Measurements from ENCODE around the gene GPRIN1.
"Not testable (repeated sequence)": the region's sequence is repeated elsewhere in the genome, so short reads cannot be mapped to it uniquely, and the experiment has no call there.

Gene GPRIN1

DNA sequence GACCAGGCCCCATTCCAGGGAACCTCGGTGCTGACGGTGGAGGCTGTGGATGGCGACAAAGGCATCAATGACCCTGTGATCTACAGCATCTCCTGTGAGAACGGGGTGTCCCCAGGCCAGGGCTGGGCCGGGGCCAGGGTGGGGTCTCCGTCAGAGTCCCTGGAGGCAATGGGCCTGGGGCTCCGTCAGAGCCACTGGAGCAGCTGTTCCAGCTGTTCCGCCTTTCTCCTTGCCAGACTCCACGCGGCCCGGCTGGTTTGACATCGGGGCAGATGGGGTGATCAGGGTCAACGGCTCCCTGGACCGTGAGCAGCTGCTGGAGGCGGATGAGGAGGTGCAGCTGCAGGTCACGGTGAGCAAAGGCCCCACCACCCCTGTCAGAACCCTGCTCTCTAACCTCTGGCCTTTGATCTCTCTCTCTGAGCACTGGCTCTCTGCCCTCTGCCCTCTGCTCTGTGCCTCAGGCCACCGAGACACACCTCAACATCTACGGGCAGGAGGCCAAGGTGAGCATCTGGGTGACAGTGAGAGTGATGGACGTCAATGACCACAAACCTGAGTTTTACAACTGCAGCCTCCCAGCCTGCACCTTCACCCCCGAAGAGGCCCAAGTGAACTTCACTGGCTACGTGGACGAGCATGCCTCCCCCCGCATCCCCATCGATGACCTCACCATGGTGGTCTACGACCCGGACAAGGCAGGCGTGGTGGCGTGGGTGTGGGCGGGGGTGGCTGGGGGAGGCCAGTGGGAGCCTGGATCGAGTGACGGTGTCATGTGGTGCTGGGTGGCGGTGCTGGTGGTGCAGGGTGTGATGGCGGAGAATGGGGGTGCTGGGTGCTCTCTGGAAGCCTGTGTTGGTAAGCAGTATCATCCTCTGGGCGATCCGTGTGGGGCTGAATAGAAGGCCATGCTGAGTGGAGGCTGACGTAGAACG lies 34.2 kb downstream of the GPRIN1 start:
- no peak for DNase-seq (ENCODE audit: low read depth in 1 of 2, low spot score in 1 of 2)

DNA sequence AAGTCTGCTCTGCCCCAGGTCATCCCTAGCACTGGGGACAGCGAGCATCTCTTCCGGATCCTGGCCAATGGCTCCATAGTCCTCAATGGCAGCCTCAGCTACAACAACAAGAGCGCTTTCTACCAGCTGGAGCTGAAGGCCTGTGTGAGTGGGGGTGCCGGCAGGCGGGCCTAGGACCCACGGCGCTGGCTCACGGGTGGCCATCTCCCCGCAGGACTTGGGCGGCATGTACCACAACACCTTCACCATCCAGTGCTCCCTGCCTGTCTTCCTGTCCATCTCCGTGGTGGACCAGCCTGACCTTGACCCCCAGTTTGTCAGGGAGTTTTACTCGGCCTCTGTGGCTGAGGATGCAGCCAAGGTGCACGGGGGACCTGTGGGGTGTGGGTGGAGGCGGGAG lies 34.9 kb downstream of the GPRIN1 start:
- no peak for DNase-seq (ENCODE audit: low read depth in 1 of 2, low spot score in 1 of 2)

- DNase-seq (ENCODE audit: low read depth in 1 of 2, low spot score in 1 of 2) = no peak
Observed at GRCh38 chr5:176574297-176574591, 35.7 kb downstream of the GPRIN1 start.

DNA sequence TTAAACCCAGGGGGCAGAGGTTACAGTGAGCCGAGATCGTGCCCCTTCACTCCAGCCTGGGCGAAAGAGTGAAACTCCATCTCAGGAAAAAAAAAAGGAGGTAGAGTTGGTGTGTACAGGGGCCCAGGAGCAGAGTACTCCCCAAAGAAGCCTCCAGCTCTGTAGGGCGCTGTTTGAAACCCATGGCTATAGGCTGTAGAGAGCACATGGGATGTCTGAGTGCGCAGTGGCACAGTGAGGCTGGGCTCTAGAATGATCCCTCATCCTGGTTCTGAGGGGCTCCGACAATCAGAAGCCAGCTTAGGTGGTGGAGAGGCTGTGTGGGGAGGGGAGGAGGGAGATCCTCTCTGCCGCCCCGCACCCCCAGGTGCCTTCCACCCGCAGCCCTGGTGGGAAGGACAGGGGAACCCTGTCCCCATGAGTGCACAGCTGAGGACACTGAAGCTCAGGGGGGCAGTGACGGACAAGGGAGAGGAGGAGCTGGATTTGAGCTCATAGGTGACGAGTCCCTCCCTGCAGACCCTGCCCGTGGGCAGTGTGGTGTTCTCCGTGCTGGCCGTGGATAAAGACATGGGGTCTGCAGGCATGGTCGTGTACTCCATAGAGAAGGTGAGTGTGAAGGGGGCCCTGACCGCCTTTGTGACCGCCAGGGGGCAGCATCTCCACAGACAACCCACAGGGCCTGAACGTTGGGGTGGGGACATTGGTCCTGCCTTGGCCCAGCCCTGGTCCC lies 36.2 kb downstream of the GPRIN1 start:
- peak; percentile 59 to 70 for DNase-seq (ENCODE audit: low read depth in 1 of 2, low spot score in 1 of 2)

- DNase-seq (ENCODE audit: low read depth in 1 of 2, low spot score in 1 of 2) = no peak
Observed at GRCh38 chr5:176570044-176570443, 39.9 kb downstream of the GPRIN1 start.

DNA sequence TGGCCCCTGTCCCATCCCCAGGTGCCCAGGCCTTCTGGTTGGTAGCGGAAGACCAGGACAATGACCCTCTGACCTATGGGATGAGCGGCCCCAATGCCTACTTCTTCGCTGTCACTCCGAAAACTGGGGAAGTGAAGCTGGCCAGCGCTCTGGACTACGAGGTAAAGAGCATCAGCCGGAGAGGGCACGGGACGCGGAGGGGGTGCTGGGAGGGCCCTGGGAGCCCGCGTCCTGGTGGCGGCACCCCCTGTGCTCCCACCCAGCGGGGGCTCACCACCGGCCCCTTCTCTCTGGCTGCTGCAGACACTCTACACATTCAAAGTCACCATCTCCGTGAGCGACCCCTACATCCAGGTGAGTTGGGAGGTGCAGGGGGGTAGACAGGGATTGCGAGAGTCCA lies 41.3 kb downstream of the GPRIN1 start:
- DNase-seq (ENCODE audit: low read depth in 1 of 2, low spot score in 1 of 2) = no peak

- no peak for DNase-seq (ENCODE audit: low read depth in 1 of 2, low spot score in 1 of 2)
Observed at GRCh38 chr5:176565760-176566288, 44.1 kb downstream of the GPRIN1 start.

DNA sequence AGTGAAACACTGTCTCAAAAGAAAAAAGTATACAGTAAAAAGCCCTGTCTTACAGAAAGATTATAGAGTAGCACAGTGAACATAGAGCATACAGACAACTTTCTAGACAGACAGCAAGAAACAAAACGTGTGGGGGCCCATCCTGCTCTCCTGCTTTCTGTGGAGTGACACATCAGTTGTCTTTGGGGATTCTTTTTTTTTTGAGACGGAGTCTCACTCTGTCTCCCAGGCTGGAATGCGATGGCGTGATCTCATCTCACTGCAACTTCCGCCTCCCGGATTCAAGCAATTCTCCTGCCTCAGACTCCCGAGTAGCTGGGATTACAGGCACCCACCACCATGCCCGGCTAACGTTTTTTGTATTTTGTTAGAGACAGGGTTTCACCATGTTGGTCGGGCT lies 46.0 kb downstream of the GPRIN1 start:
- DNase-seq (ENCODE audit: low read depth in 1 of 2, low spot score in 1 of 2) = no peak

- DNase-seq (ENCODE audit: low read depth in 1 of 2, low spot score in 1 of 2) = no peak
Observed at GRCh38 chr5:176562189-176562588, 47.8 kb downstream of the GPRIN1 start.

- no peak for DNase-seq (ENCODE audit: low read depth in 1 of 2, low spot score in 1 of 2)
Observed at GRCh38 chr5:176561259-176561658, 48.7 kb downstream of the GPRIN1 start.

DNA sequence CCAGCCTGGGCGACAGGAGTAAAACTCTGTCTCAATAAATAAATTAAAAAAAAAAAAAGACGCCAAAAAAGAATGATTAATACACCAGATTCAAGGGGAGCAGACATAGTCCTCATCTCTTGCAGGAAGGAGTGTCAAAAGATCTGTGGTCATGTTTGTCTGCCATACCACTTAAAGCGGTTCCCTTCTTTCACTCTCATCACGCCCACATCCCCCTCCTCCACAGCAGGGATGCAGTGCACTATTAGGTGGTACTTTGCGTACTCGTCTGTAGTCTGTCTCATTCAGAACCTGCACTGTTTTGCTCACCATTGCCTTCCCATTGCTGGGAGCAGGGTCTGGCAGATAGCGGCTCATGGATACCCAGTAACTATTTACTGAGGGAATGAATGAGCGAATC lies 49.6 kb downstream of the GPRIN1 start:
- DNase-seq (ENCODE audit: low read depth in 1 of 2, low spot score in 1 of 2) = no peak

DNA sequence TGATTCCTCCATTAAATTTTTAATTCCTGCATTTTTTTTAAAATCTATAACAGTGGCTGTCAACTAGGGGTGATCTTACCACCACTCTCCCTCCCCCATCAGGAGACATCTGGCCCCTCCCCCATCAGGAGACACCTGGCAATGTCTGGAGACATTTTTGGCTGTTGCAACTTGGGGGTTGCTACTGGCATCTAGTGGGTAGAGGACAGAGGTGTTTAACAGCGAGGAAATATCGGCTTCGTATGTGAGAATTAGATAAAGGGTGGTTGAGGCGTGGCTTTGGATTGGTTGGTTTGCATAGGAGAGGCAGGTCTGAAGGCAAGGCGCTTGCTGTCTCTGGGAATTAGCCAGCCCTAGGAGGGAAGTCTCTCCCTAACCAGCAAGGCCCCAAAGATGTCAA lies 50.3 kb downstream of the GPRIN1 start:
- DNase-seq (ENCODE audit: low read depth in 1 of 2, low spot score in 1 of 2) = no peak

- no peak for DNase-seq (ENCODE audit: low read depth in 1 of 2, low spot score in 1 of 2)
Observed at GRCh38 chr5:176557846-176558245, 52.1 kb downstream of the GPRIN1 start.

DNA sequence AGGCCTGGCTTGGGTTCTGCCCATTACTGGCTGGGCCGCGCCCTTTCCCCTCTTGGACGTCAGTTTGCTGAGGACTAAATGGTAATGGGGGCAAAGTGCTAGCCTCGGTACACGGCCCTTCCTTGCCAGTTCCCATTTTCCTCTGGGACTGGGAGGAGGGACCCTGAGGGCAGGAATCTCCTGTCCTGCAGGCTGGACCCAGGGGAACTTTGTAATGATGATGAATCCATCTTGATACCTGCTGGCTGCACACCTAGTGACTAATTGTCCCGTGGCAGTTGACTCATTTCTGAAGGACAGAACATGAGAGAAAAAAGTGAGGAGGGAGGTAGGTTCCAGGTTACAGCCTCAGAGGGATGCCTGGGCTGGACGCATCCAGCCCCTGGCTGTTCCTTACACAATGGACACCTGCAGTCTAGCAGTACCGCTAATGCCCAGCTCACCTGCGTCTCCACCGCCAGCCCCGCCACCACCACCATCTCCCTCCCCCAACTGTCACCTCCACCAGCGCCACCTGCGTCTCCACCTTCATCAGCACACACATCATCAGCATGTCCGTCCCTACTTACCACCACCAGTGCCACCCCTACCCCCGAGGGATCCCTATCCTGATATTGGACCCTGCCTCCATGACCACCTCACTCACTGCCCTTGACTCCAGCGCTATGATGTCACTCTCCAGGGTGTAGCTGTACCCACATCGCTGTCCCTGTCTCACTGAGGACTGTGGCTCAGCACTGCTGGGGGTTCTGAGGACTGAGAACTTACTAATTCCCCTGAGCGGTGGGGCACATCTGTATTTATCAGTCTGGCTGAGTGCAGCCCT lies 56.5 kb downstream of the GPRIN1 start:
- DNase-seq (ENCODE audit: low read depth in 1 of 2, low spot score in 1 of 2) = no peak

DNA sequence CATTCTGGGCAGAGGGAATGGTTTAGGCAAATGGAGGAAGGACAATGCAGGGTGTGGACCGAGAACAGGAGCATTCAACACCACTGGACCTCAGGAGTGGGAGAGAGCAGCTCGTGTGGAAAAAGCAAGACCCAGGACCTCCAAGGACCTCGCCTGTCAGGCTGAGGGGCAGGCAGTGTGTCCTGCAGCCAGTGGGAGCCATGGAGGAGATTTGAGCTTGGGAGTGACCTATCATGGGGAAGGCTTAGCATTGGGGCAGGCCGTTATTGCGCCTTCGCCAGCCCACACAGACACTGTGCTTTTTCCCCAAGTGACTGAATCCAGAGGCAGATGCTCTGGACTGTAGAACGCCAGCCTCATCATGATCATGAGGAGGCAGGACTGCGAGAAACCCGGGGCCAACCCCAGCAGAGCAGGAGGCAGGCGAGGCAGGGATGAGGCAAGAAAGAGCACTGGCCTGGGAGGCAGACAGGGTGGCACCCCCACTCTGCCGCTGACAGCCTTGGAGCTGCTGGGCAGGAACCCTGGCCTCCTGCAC lies 57.6 kb downstream of the GPRIN1 start:
- DNase-seq (ENCODE audit: low read depth in 1 of 2, low spot score in 1 of 2) = no peak

DNA sequence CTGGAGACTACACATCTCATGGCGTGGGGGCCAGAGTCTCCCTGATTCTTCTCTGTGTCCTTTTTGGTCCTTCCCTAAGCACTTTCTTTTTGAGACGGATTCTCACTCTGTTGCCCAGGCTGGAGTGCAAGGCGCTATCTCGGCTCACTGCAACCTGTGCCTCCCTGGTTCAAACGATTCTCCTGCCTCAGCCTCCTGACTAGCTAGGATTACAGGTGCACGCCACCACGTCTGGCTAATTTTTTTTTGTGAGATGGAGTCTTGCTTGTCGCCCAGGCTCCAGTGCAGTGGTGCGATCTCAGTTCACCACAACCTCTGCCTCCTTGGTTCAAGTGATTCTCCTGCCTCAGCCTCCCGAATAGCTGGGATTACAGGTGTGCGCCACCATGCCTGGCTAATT lies 59.0 kb downstream of the GPRIN1 start:
- not testable (repeated sequence) for DNase-seq (ENCODE audit: low read depth in 1 of 2, low spot score in 1 of 2)

GRCh38 chr5:176550275-176550831 lies 59.6 kb downstream of the GPRIN1 start:
- no peak for DNase-seq (ENCODE audit: low read depth in 1 of 2, low spot score in 1 of 2)

GRCh38 chr5:176549871-176550270 lies 60.1 kb downstream of the GPRIN1 start:
- no peak for DNase-seq (ENCODE audit: low read depth in 1 of 2, low spot score in 1 of 2)

DNA sequence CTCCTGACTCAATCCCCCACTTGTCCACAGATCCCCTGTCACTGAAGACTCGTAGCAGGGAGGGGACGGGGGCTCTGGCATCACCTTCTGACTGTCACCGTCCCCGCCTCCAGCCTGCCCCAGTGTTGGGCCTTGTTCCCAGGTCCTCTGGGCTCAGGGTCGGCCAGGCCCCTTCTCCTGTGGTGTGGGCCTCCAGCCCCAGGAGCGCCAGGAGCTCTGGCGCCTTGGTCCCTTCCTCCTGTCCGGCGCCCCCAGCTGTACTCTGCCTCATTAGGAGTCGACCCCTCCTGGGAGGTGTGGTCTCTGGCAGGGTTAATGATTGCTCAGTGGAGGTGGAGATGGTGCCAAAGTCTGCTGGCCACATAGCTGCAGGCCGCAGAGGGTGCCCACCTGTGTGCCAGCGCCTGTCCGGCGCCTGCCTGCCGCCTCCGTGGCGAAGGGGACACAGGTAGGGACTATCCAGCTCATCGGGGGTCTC lies 61.0 kb downstream of the GPRIN1 start, which contains the start of gene CDHR2:
Gene CDHR2, plus strand, starts transcription at position 376 of the 478 bp plus-strand sequence. CDS start 16,011 bp downstream, outside the sequence.
- no peak for DNase-seq (ENCODE audit: low read depth in 1 of 2, low spot score in 1 of 2)

DNA sequence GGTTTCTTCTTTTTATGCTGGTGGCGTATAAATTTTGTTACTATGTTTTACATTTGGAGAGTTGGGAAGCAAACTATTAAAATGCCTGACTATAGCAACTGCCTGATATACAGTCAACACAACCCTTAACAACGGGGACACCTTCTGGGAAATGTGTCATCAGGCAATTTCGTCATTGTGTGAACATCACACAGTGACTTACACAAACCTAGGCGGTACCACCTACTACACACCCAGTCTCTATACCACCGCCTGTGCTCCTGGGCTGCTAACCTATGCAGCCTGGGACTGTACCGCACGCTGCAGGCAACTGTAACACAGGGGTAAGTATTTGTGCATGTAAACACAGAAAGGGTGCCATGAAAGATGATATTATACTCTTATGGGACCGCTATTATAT lies 62.2 kb downstream of the GPRIN1 start:
- no peak for DNase-seq (ENCODE audit: low read depth in 1 of 2, low spot score in 1 of 2)

All from stimulated activated CD4-positive, alpha-beta T cell treated with anti-CD3 and anti-CD28 coated beads, Interleukin-15, amount 100 ng/mL, for 1 hour (primary cell).